ENCODE data around the gene NIPAL3.

The NIPAL3 gene

GRCh38 chr1:24392604-24392946 is 23.0 kb upstream of the NIPAL3 start:
- ChIA-PET CTCF (interaction anchor here (0.5 to 5.5 kb wide), 18 partner anchors 8 to 256 kb away, joined by 3 to 169 read pairs (median 4); partner anchors contain the start of genes NIPAL3 and STPG1), POLR2A (interaction anchor here (0.5 to 2.4 kb wide), 3 partner anchors 98 to 194 kb away, joined by 3 to 10 read pairs (median 5); no protein-coding TSS in a partner anchor)

GRCh38 chr1:24392982-24393650 is 22.5 kb upstream of the NIPAL3 start:
- POLR2A ChIA-PET, result interaction anchor here (1.3 to 1.5 kb wide), 2 partner anchors 72 to 191 kb away, joined by 3 to 5 read pairs; no protein-coding TSS in a partner anchor
- no peak for DNase-seq (ENCODE audit: extremely low spot score)
- CTCF ChIA-PET, result interaction anchor here (0.6 to 5.5 kb wide), 10 partner anchors 22 to 256 kb away, joined by 3 to 169 read pairs (median 4); partner anchors contain the start of gene NIPAL3
- TF ChIP-seq L3MBTL2 (conservative IDR thresholded peaks at IDR 0.05) (no peak), FOXM1 (IDR thresholded peaks at IDR 0.05; ENCODE audit: borderline replicate concordance) (no peak), TARDBP (IDR thresholded peaks at IDR 0.05) (no peak), SUZ12 (IDR thresholded peaks at IDR 0.05) (no peak), SP1 (IDR thresholded peaks at IDR 0.05) (no peak), FOXK2 (IDR thresholded peaks at IDR 0.05) (no peak), ZNF384 (IDR thresholded peaks at IDR 0.05) (no peak), CTBP1 (IDR thresholded peaks at IDR 0.05; ENCODE audit: borderline replicate concordance) (no peak), ELF4 (IDR thresholded peaks at IDR 0.05) (no peak), FOXA1 (IDR thresholded peaks at IDR 0.05) (no peak), BHLHE40 (IDR thresholded peaks at IDR 0.05; ENCODE audit: borderline replicate concordance) (no peak), PKNOX1 (IDR thresholded peaks at IDR 0.05) (no peak), NFRKB (IDR thresholded peaks at IDR 0.05) (no peak), ARNT (IDR thresholded peaks at IDR 0.05) (no peak), LEF1 (IDR thresholded peaks at IDR 0.05; ENCODE audit: borderline replicate concordance) (no peak), HDGF (IDR thresholded peaks at IDR 0.05; ENCODE audit: borderline replicate concordance) (no peak)

More at GRCh38 chr1:24392604-24392946, 23.0 kb upstream of the NIPAL3 start:
- TF ChIP-seq TARDBP (IDR thresholded peaks at IDR 0.05) (no peak), FOXM1 (IDR thresholded peaks at IDR 0.05; ENCODE audit: borderline replicate concordance) (no peak), SP1 (IDR thresholded peaks at IDR 0.05) (no peak), SUZ12 (IDR thresholded peaks at IDR 0.05) (no peak), PKNOX1 (IDR thresholded peaks at IDR 0.05) (no peak), CTBP1 (IDR thresholded peaks at IDR 0.05; ENCODE audit: borderline replicate concordance) (no peak), FOXK2 (IDR thresholded peaks at IDR 0.05) (no peak), BHLHE40 (IDR thresholded peaks at IDR 0.05; ENCODE audit: borderline replicate concordance) (no peak), FOXA1 (IDR thresholded peaks at IDR 0.05) (no peak), HDGF (IDR thresholded peaks at IDR 0.05; ENCODE audit: borderline replicate concordance) (no peak), L3MBTL2 (conservative IDR thresholded peaks at IDR 0.05) (no peak), NFRKB (IDR thresholded peaks at IDR 0.05) (no peak), ZNF384 (IDR thresholded peaks at IDR 0.05) (no peak), LEF1 (IDR thresholded peaks at IDR 0.05; ENCODE audit: borderline replicate concordance) (no peak), ELF4 (IDR thresholded peaks at IDR 0.05) (no peak), ARNT (IDR thresholded peaks at IDR 0.05) (no peak)
- DNase-seq (ENCODE audit: extremely low spot score), result no peak

GRCh38 chr1:24393892-24394291 is 21.7 kb upstream of the NIPAL3 start:
- ChIA-PET POLR2A (interaction anchor here (1.3 kb wide), 1 partner anchor 72 kb away, joined by 3 read pairs; no protein-coding TSS in a partner anchor), CTCF (interaction anchor here (1.3 to 5.5 kb wide), 2 partner anchors 22 to 194 kb away, joined by 4 to 169 read pairs; partner anchors contain the start of gene NIPAL3)
- DNase-seq (ENCODE audit: extremely low spot score), result no peak
- TF ChIP-seq L3MBTL2 (conservative IDR thresholded peaks at IDR 0.05), result no peak
- TF ChIP-seq FOXM1 (IDR thresholded peaks at IDR 0.05; ENCODE audit: borderline replicate concordance), result no peak
- TF ChIP-seq CTBP1 (IDR thresholded peaks at IDR 0.05; ENCODE audit: borderline replicate concordance), result no peak
- no peak for TF ChIP-seq NFRKB (IDR thresholded peaks at IDR 0.05)
- TF ChIP-seq FOXA1 (IDR thresholded peaks at IDR 0.05), result no peak
- TF ChIP-seq SUZ12 (IDR thresholded peaks at IDR 0.05), result no peak
- TF ChIP-seq BHLHE40 (IDR thresholded peaks at IDR 0.05; ENCODE audit: borderline replicate concordance), result no peak
- TF ChIP-seq SP1 (IDR thresholded peaks at IDR 0.05), result no peak
- no peak for TF ChIP-seq ARNT (IDR thresholded peaks at IDR 0.05)
- no peak for TF ChIP-seq HDGF (IDR thresholded peaks at IDR 0.05; ENCODE audit: borderline replicate concordance)
- TF ChIP-seq LEF1 (IDR thresholded peaks at IDR 0.05; ENCODE audit: borderline replicate concordance), result no peak
- TF ChIP-seq TARDBP (IDR thresholded peaks at IDR 0.05), result no peak

- DNase-seq (ENCODE audit: extremely low spot score), result no peak
- TF ChIP-seq ARNT (IDR thresholded peaks at IDR 0.05), result no peak
- no peak for TF ChIP-seq LEF1 (IDR thresholded peaks at IDR 0.05; ENCODE audit: borderline replicate concordance)
- no peak for TF ChIP-seq BHLHE40 (IDR thresholded peaks at IDR 0.05; ENCODE audit: borderline replicate concordance)
- CTCF ChIA-PET, result interaction anchor here (1.2 to 1.5 kb wide), 2 partner anchors 8 to 15 kb away, joined by 4 read pairs; partner anchors contain the start of gene NIPAL3
- POLR2A ChIA-PET, result interaction anchor here (1.1 to 1.4 kb wide), 2 partner anchors 9 to 15 kb away, joined by 3 to 4 read pairs; partner anchors contain the start of gene NIPAL3
Measured at GRCh38 chr1:24400065-24400464, 15.5 kb upstream of the NIPAL3 start.

- ChIA-PET CTCF (interaction anchor here (0.9 to 2.1 kb wide), 3 partner anchors 12 to 13 kb away, joined by 3 to 7 read pairs (median 7); partner anchors contain the start of gene NIPAL3), POLR2A (interaction anchor here (1.4 kb wide), 1 partner anchor 12 kb away, joined by 3 read pairs; the partner anchor contains the start of gene NIPAL3)
- DNase-seq (ENCODE audit: extremely low spot score), result no peak
- TF ChIP-seq PKNOX1 (IDR thresholded peaks at IDR 0.05) (no peak), ELF4 (IDR thresholded peaks at IDR 0.05) (no peak), FOXA1 (IDR thresholded peaks at IDR 0.05) (no peak), ZNF384 (IDR thresholded peaks at IDR 0.05) (no peak), ARNT (IDR thresholded peaks at IDR 0.05) (no peak), TARDBP (IDR thresholded peaks at IDR 0.05) (no peak), FOXM1 (IDR thresholded peaks at IDR 0.05; ENCODE audit: borderline replicate concordance) (no peak), HDGF (IDR thresholded peaks at IDR 0.05; ENCODE audit: borderline replicate concordance) (no peak), NFRKB (IDR thresholded peaks at IDR 0.05) (no peak), CTBP1 (IDR thresholded peaks at IDR 0.05; ENCODE audit: borderline replicate concordance) (no peak), L3MBTL2 (conservative IDR thresholded peaks at IDR 0.05) (no peak), SP1 (IDR thresholded peaks at IDR 0.05) (no peak), SUZ12 (IDR thresholded peaks at IDR 0.05) (no peak), FOXK2 (IDR thresholded peaks at IDR 0.05) (no peak), LEF1 (IDR thresholded peaks at IDR 0.05; ENCODE audit: borderline replicate concordance) (no peak), BHLHE40 (IDR thresholded peaks at IDR 0.05; ENCODE audit: borderline replicate concordance) (no peak)
Measured at GRCh38 chr1:24403806-24404205, 11.8 kb upstream of the NIPAL3 start.
